ENCODE measurements around the gene LRRC23.
"Not testable (repeated sequence)": the region's sequence is repeated elsewhere in the genome, so short reads cannot be mapped to it uniquely, and the experiment has no call there.

Gene LRRC23

DNA sequence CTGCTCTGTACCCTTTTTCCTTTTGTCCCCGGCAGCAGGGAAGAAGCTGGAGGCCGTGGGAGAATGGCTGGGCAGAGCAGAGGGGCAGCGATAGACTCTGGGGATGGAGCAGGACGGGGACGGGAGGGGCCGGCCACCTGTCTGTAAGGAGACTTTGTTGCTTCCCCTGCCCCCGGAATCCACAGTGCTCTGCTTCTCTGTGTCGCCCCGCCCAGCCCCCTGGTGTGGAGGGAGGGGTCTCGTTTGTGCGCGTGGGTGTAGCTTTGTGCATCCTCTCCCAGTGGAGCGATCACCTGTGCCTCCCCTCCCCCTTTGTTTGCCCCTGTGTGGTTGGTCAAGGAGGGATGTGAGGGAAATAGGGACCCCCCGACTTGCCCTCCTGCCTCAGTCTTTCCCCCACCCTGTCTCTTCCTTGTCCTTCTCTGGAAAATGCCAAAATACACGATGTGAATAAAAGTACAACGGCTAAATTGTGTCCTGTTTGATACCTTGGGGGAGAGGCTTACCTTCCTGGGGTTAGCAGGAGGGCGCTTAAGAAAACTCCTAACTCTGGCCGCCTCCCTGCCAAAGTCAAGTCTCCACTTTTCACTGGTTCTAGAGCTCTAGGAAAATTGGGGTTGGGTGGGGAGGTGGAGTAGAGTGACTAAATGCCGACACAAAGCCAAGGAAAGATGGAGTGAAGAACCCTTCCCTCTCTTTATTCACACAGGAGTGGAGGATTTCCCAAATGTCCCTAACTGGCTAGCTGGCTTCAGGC is 38.3 kb upstream of the LRRC23 start:
- H3K36me3 ChIP-seq (ENCODE audit: control insufficient read depth in 1 of 2, insufficient read depth in 2 of 2, low read length in 2 of 2): peaks cover 37 to 58% of the 10 kb centered on the region in 2 donors
- H3K27me3 ChIP-seq (ENCODE audit: control insufficient read depth in 1 of 2, insufficient read depth in 2 of 2, low read length in 2 of 2): no peaks in the 10 kb centered on the region
- H3K27ac ChIP-seq (ENCODE audit: low read depth, low read length): no peak overlapping the region
- H3K9me3 ChIP-seq (ENCODE audit: control insufficient read depth in 1 of 2, low read length in 2 of 2): no peaks in the 10 kb centered on the region
- peak overlapping the region; percentile 81 to 82 for H3K9ac ChIP-seq (ENCODE audit: low read depth in 1 of 2, low read length in 2 of 2)
- H3K4me1 ChIP-seq (ENCODE audit: control insufficient read depth in 1 of 2, insufficient read depth in 2 of 2, low read length in 2 of 2): peaks cover 32 to 38% of the 10 kb centered on the region in 2 donors
- H3K4me3 ChIP-seq (ENCODE audit: low read depth in 1 of 2, low read length in 2 of 2): peak overlapping the region; percentile 77 to 94

DNA sequence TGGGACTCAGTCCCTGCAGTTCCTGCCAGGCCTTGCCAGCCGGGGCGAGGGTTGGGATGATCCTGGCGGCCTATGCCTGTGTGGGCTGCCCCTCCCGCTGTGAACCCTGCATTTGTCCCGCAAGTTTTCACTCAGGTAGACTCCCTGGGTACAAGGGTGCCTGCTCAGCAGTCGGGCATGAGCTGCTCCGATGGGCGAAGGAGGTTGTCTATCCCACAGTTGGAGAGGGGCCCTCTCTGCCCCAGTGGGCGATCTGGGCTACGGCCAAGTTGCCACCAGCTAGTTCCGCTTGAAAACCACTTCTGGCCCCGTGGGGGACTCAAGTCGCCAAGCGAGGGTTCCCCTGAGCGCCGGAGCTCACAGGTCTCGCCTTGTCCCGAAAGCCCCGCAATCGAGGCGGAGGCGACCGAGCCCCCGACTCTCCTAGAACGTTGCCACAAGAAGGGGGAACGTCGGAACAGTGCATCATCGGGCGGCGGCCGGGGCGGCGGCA is 37.7 kb upstream of the LRRC23 start:
- peaks cover 32 to 53% of the 10 kb centered on the region in 2 donors for H3K36me3 ChIP-seq (ENCODE audit: control insufficient read depth in 1 of 2, insufficient read depth in 2 of 2, low read length in 2 of 2)

DNA sequence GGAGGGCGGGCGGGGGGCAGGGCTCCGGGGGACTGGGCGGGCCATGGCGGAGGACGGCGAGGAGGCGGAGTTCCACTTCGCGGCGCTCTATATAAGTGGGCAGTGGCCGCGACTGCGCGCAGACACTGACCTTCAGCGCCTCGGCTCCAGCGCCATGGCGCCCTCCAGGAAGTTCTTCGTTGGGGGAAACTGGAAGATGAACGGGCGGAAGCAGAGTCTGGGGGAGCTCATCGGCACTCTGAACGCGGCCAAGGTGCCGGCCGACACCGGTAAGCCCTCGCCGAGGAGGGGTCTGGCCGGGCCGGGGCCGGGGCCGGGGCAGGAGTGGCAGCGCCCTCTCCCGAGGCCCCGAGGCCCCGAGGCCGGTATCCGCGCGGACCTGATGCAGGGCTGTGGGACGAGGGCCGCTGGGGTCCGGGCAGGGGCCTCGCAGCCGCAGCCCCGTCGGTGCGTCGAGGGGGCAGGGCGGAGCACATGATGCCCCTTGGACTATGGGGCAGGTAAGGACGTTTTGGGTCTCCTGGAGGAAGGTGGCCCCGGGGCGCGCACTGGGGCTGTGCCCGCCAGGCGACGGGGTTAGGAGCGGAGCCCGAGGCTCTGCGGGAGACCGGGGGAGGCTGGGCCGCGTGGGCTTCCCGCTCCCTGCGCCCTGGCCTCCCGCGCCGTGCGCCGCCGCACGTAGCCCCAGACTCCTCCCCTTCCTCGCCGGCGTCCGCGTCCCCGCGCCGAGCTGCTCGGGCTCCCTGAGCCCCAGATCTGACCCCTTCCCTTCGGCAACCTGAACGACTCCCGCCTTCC is 37.0 kb upstream of the LRRC23 start, which contains the start of gene TPI1:
Gene TPI1 (plus strand): TSS at position 119 of the 798 bp plus-strand sequence. CDS start 36 bp downstream, at position 155.
- H3K9ac ChIP-seq (ENCODE audit: low read depth in 1 of 2, low read length in 2 of 2): peak within 1 kb of the TSS; percentile 81 to 82
- H3K27ac ChIP-seq (ENCODE audit: low read depth, low read length): peak within 1 kb of the TSS; percentile 94
- H3K36me3 ChIP-seq (ENCODE audit: control insufficient read depth in 1 of 2, insufficient read depth in 2 of 2, low read length in 2 of 2): peaks cover 32 to 49% of the 10 kb centered on the region in 2 donors
- H3K27me3 ChIP-seq (ENCODE audit: control insufficient read depth in 1 of 2, insufficient read depth in 2 of 2, low read length in 2 of 2): no peaks in the 10 kb centered on the region
- peaks cover 45 to 47% of the 10 kb centered on the region in 2 donors for H3K4me1 ChIP-seq (ENCODE audit: control insufficient read depth in 1 of 2, insufficient read depth in 2 of 2, low read length in 2 of 2)
- peak within 1 kb of the TSS; percentile 80 to 94 for H3K4me3 ChIP-seq (ENCODE audit: low read depth in 1 of 2, low read length in 2 of 2)
- H3K9me3 ChIP-seq (ENCODE audit: control insufficient read depth in 1 of 2, low read length in 2 of 2): no peaks in the 10 kb centered on the region

More for the DNA sequence above, 37.7 kb upstream of the LRRC23 start:
- Histone ChIP-seq H3K9me3 (ENCODE audit: control insufficient read depth in 1 of 2, low read length in 2 of 2) (no peaks in the 10 kb centered on the region), H3K4me1 (ENCODE audit: control insufficient read depth in 1 of 2, insufficient read depth in 2 of 2, low read length in 2 of 2) (peaks cover 38 to 44% of the 10 kb centered on the region in 2 donors), H3K27ac (ENCODE audit: low read depth, low read length) (peak overlapping the region; percentile 79), H3K27me3 (ENCODE audit: control insufficient read depth in 1 of 2, insufficient read depth in 2 of 2, low read length in 2 of 2) (no peaks in the 10 kb centered on the region), H3K4me3 (ENCODE audit: low read depth in 1 of 2, low read length in 2 of 2) (peak overlapping the region; percentile 77 to 94), H3K9ac (ENCODE audit: low read depth in 1 of 2, low read length in 2 of 2) (peak overlapping the region; percentile 81 to 82)

DNA sequence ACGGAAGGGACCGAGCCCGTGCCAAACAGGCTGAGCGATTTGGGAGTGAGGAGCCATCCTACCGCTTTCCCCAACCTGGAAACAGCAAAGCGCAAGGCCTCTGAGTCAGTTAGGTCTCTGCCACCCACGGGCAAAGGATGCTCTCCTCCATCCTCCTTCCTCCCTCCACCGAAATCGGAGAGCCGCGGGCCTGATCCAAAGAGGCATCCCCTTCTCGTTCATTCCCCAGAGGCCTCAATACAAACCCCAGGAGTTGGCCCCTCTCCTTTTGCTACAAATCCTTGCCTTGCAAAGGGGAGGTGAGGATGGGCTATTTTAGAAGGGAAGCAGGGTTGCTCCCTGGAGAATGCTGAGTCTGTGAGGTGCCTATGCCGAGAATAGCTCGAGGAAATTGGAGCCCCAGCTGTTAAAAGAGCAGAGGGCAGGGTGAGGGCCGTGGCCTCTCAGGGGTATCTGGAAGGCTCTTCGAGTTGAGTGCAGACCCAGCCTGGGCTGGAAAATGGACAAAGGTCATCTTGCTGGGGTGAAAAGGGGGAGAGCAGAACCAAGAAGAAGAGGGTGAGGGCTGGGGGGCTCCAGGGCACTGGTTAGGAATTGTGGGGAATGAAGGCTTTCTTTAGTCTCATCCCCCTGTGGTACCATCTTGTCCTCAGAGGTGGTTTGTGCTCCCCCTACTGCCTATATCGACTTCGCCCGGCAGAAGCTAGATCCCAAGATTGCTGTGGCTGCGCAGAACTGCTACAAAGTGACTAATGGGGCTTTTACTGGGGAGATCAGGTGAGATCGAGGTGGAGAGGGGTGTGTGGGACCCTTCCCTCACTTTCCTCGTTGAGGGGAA is 36.2 kb upstream of the LRRC23 start:
- Histone ChIP-seq H3K4me1 (ENCODE audit: control insufficient read depth in 1 of 2, insufficient read depth in 2 of 2, low read length in 2 of 2) (peaks cover 45 to 47% of the 10 kb centered on the region in 2 donors), H3K4me3 (ENCODE audit: low read depth in 1 of 2, low read length in 2 of 2) (peak overlapping the region; percentile 80 to 94), H3K36me3 (ENCODE audit: control insufficient read depth in 1 of 2, insufficient read depth in 2 of 2, low read length in 2 of 2) (peaks cover 25 to 41% of the 10 kb centered on the region in 2 donors)

DNA sequence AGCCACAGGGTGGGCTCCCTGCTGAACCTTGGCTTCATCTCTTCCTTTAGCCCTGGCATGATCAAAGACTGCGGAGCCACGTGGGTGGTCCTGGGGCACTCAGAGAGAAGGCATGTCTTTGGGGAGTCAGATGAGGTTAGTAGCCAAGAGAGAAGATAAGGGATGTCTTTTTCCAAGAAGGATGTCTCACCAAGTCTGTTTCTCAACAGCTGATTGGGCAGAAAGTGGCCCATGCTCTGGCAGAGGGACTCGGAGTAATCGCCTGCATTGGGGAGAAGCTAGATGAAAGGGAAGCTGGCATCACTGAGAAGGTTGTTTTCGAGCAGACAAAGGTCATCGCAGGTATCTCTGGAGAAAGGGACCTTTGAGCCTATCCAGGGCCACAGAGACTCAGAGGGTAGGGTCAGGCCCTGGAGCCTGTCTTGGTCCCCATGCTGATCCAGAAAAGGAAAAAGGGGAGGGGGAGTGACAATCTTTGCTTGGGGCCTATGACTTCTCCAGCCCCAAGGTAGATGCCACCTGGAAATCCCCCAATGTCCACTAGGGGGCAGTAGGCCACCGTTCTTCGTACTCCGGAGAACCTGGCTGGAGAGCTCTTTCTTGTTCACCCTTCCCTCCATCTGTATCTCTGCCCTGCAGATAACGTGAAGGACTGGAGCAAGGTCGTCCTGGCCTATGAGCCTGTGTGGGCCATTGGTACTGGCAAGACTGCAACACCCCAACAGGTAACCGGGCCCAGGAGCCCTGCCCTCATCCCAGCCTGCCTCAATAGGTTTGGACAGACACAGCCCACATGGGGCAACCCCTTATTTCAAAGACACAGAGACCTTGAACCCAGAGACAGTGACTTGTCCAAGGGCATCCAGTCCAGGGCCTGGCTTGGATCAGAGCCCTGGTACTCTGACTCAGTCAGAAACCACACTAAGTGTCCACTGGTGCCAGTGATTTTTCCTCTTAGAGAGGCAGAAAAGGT is 35.3 kb upstream of the LRRC23 start:
- no peaks in the 10 kb centered on the region for H3K9me3 ChIP-seq (ENCODE audit: control insufficient read depth in 1 of 2, low read length in 2 of 2)
- H3K27me3 ChIP-seq (ENCODE audit: control insufficient read depth in 1 of 2, insufficient read depth in 2 of 2, low read length in 2 of 2): no peaks in the 10 kb centered on the region
- H3K27ac ChIP-seq (ENCODE audit: low read depth, low read length): peak overlapping the region; percentile 8
- H3K36me3 ChIP-seq (ENCODE audit: control insufficient read depth in 1 of 2, insufficient read depth in 2 of 2, low read length in 2 of 2): peaks cover 22 to 33% of the 10 kb centered on the region in 2 donors
- peak overlapping the region; percentile 75 to 81 for H3K9ac ChIP-seq (ENCODE audit: low read depth in 1 of 2, low read length in 2 of 2)
- peak overlapping the region; percentile 80 to 94 for H3K4me3 ChIP-seq (ENCODE audit: low read depth in 1 of 2, low read length in 2 of 2)
- peaks cover 47 to 48% of the 10 kb centered on the region in 2 donors for H3K4me1 ChIP-seq (ENCODE audit: control insufficient read depth in 1 of 2, insufficient read depth in 2 of 2, low read length in 2 of 2)

More for the DNA sequence above, 36.2 kb upstream of the LRRC23 start:
- Histone ChIP-seq H3K27me3 (ENCODE audit: control insufficient read depth in 1 of 2, insufficient read depth in 2 of 2, low read length in 2 of 2) (no peaks in the 10 kb centered on the region), H3K27ac (ENCODE audit: low read depth, low read length) (peak overlapping the region; percentile 94), H3K9ac (ENCODE audit: low read depth in 1 of 2, low read length in 2 of 2) (peak overlapping the region; percentile 75 to 81), H3K9me3 (ENCODE audit: control insufficient read depth in 1 of 2, low read length in 2 of 2) (no peaks in the 10 kb centered on the region)

DNA sequence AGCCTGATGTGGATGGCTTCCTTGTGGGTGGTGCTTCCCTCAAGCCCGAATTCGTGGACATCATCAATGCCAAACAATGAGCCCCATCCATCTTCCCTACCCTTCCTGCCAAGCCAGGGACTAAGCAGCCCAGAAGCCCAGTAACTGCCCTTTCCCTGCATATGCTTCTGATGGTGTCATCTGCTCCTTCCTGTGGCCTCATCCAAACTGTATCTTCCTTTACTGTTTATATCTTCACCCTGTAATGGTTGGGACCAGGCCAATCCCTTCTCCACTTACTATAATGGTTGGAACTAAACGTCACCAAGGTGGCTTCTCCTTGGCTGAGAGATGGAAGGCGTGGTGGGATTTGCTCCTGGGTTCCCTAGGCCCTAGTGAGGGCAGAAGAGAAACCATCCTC is 34.3 kb upstream of the LRRC23 start:
- H3K27ac ChIP-seq (ENCODE audit: low read depth, low read length); H3K9me3 ChIP-seq (ENCODE audit: control insufficient read depth in 1 of 2, low read length in 2 of 2); H3K4me3 ChIP-seq (ENCODE audit: low read depth in 1 of 2, low read length in 2 of 2); H3K27me3 ChIP-seq (ENCODE audit: control insufficient read depth in 1 of 2, insufficient read depth in 2 of 2, low read length in 2 of 2): not testable (repeated sequence)
- peak overlapping the region; percentile 8 to 75 for H3K9ac ChIP-seq (ENCODE audit: low read depth in 1 of 2, low read length in 2 of 2)
- peaks cover 15 to 24% of the 10 kb centered on the region in 2 donors for H3K36me3 ChIP-seq (ENCODE audit: control insufficient read depth in 1 of 2, insufficient read depth in 2 of 2, low read length in 2 of 2)
- peaks cover 47 to 48% of the 10 kb centered on the region in 2 donors for H3K4me1 ChIP-seq (ENCODE audit: control insufficient read depth in 1 of 2, insufficient read depth in 2 of 2, low read length in 2 of 2)

DNA sequence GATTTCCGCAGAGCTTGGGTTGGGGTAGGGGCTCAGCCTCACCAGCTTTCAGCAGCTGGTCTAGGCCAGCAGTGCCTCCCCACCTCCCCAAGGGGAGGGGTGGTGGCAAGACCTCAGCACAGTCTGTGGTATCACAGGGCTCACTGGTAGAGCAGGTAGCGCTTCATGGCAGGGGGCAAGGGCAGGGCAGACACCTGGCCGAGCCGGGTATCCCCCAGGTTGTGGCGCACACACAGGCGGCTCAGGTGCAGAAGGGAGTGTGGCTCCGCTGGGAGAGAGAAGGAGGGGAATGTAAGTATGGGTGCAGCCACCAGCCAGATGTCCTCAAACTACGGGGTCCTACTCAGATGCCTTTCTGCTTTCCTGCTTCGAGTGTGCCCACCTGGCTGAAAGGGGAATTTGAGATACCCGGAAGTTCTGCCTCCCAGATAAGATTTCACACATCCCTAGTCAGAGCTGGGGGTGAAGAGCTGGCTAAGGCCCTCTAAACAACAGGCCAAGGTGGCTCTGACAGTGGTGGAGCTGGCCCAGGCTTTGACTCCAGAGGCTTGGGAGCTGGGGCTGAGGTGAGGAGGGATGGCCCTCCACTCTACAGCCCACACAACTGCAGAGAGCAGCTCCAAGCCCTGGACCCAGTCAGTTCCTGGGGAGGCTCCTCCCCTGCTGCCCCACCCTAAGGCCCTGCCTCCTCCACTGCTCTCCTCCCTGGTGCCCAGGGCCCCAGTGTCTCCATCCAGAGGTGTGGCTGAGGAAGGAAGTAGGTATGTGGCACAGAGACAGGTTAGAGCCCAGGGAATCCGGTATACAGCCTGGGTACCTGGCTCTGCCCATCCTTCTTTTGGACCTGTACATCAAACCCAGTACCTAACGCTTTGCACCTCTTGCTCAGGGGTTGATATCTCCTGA is 33.3 kb upstream of the LRRC23 start:
- Histone ChIP-seq H3K27ac (ENCODE audit: low read depth, low read length) (no peak overlapping the region), H3K27me3 (ENCODE audit: control insufficient read depth in 1 of 2, insufficient read depth in 2 of 2, low read length in 2 of 2) (no peaks in the 10 kb centered on the region), H3K9ac (ENCODE audit: low read depth in 1 of 2, low read length in 2 of 2) (peak overlapping the region; percentile 91 to 94), H3K4me3 (ENCODE audit: low read depth in 1 of 2, low read length in 2 of 2) (peak overlapping the region; percentile 75 to 94), H3K9me3 (ENCODE audit: control insufficient read depth in 1 of 2, low read length in 2 of 2) (no peaks in the 10 kb centered on the region), H3K4me1 (ENCODE audit: control insufficient read depth in 1 of 2, insufficient read depth in 2 of 2, low read length in 2 of 2) (peaks cover 47 to 48% of the 10 kb centered on the region in 2 donors), H3K36me3 (ENCODE audit: control insufficient read depth in 1 of 2, insufficient read depth in 2 of 2, low read length in 2 of 2) (peaks cover 15 to 20% of the 10 kb centered on the region in 2 donors)
